Measurements from ENCODE around the gene TMCO6. TPM values are rescaled to one million over a fixed set of nuclear protein-coding genes. Genes with fewer than 3 reads are reported as not detected.

The TMCO6 gene
- total and polyA plus RNA-seq, 2 experiments from 2014 or later: 18.7 to 19.9 TPM

- H3K4me3 Mint-ChIP-seq: peak within 1 kb of the TSS; percentile 52; the same call in 2 of the 3 replicates
These were observed 6.2 kb upstream of the TMCO6 start, which contains the start of gene CD14 for GRCh38 chr5:140633021-140633471. TSS of gene CD14 (minus strand) at chr5:140633175. CDS start at chr5:140633071, 104 bp downstream.

More at GRCh38 chr5:140633021-140633471, 6.2 kb upstream of the TMCO6 start, which contains the start of gene CD14:
- ATAC-seq: peak; percentile 26
- Mint-ChIP-seq H3K27ac (no peak within 1 kb of the TSS), H3K4me1 (peaks cover 2% of the 10 kb centered on the region), H3K27me3 (ENCODE audit: insufficient read depth, low read depth, poor library complexity) (peaks cover 25% of the 10 kb centered on the region), H3K9me3 (peaks cover 36% of the 10 kb centered on the region), H3K36me3 (ENCODE audit: low read depth) (peaks cover 6% of the 10 kb centered on the region; the same call in 2 of the 3 replicates)
- Histone ChIP-seq H3K4me1 (ENCODE audit: insufficient read depth) (peaks cover 4% of the 10 kb centered on the region; the same call in 1 of the 2 replicates), H3K27me3 (ENCODE audit: insufficient read depth) (peaks cover 39% of the 10 kb centered on the region), H3K79me2 (replicated peaks; ENCODE audit: insufficient read depth) (no peaks in the 10 kb centered on the region), H4K20me1 (replicated peaks; ENCODE audit: insufficient read depth) (no peaks in the 10 kb centered on the region), H3K36me3 (ENCODE audit: insufficient read depth) (no peaks in the 10 kb centered on the region), H3K4me3 (peak within 1 kb of the TSS; percentile 41), H3K9me2 (ENCODE audit: insufficient read depth) (0 out of 2 replicates have a peak, but pooled peaks cover 3% of the 10 kb centered on the region), H2AFZ (peak within 1 kb of the TSS; percentile 90), H3K4me2 (peak within 1 kb of the TSS; percentile 64), H3K27ac (ENCODE audit: low read depth) (no peak within 1 kb of the TSS), H3F3A (replicated peaks; ENCODE audit: low read depth) (no peaks in the 10 kb centered on the region)
- no peak for TF ChIP-seq EZH2phosphoT487 (IDR thresholded peaks at IDR 0.05; ENCODE audit: unreplicated experiment)
- no peak for TF ChIP-seq REST (IDR thresholded peaks at IDR 0.05; ENCODE audit: unreplicated experiment)
- TF ChIP-seq CREB1 (CRISPR knock-in tag; IDR thresholded peaks at IDR 0.05; ENCODE audit: low read depth): no peak
- TF ChIP-seq, protein P1, sequence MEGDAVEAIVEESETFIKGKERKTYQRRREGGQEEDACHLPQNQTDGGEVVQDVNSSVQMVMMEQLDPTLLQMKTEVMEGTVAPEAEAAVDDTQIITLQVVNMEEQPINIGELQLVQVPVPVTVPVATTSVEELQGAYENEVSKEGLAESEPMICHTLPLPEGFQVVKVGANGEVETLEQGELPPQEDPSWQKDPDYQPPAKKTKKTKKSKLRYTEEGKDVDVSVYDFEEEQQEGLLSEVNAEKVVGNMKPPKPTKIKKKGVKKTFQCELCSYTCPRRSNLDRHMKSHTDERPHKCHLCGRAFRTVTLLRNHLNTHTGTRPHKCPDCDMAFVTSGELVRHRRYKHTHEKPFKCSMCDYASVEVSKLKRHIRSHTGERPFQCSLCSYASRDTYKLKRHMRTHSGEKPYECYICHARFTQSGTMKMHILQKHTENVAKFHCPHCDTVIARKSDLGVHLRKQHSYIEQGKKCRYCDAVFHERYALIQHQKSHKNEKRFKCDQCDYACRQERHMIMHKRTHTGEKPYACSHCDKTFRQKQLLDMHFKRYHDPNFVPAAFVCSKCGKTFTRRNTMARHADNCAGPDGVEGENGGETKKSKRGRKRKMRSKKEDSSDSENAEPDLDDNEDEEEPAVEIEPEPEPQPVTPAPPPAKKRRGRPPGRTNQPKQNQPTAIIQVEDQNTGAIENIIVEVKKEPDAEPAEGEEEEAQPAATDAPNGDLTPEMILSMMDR (conservative IDR thresholded peaks at IDR 0.05; ENCODE audit: low read depth in 2 of 2): no peak
- no peak for TF ChIP-seq JUNB (IDR thresholded peaks at IDR 0.05; ENCODE audit: unreplicated experiment)
- TF ChIP-seq STAT1 (IDR thresholded peaks at IDR 0.05; ENCODE audit: unreplicated experiment): no peak
- TF ChIP-seq, protein P2, sequence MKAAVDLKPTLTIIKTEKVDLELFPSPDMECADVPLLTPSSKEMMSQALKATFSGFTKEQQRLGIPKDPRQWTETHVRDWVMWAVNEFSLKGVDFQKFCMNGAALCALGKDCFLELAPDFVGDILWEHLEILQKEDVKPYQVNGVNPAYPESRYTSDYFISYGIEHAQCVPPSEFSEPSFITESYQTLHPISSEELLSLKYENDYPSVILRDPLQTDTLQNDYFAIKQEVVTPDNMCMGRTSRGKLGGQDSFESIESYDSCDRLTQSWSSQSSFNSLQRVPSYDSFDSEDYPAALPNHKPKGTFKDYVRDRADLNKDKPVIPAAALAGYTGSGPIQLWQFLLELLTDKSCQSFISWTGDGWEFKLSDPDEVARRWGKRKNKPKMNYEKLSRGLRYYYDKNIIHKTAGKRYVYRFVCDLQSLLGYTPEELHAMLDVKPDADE (IDR thresholded peaks at IDR 0.05): no peak
- TF ChIP-seq NANOG (IDR thresholded peaks at IDR 0.05; ENCODE audit: borderline replicate concordance): no peak
- TF ChIP-seq EZH2 (IDR thresholded peaks at IDR 0.05; ENCODE audit: low read depth, unreplicated experiment): no peak
- no peak for TF ChIP-seq ZNF462 (CRISPR knock-in tag; IDR thresholded peaks at IDR 0.05)
- TF ChIP-seq ZNF114 (CRISPR knock-in tag; IDR thresholded peaks at IDR 0.05): no peak
- peak; percentile 12 for DNase-seq (ENCODE audit: low spot score)

Data from GM23338 (cell line).